Uterus (tissue), 4 donors: ENCODE measurements around the gene IFIT2. TPM values are rescaled to one million over a fixed set of nuclear protein-coding genes. Genes with fewer than 3 reads are reported as not detected.

ENCODE experiments used
- DNase-seq, 2 donors: peaks; one replicate each; pipeline ENCODE4 v3.0.0-alpha.2; 2019 to 2020
- H3K27ac ChIP-seq, 2 donors: fragments of 200-600 bp; sonication (generic); 1 replicate in 1 of 2; 2 replicates in 1 of 2; pipeline ENCODE4 v1.5.1; 2016 to 2018
- H3K27me3 ChIP-seq, 2 donors: fragments of 200-600 bp; sonication (generic); one replicate each; pipeline ENCODE4 v1.5.1; 2018 to 2019; ENCODE audit warnings: control low read depth in 1 of 2
- H3K36me3 ChIP-seq, 2 donors: fragments of 200-600 bp; sonication (generic); one replicate each; pipeline ENCODE4 v1.5.1; 2019; ENCODE audit warnings: control low read depth in 1 of 2
- H3K4me1 ChIP-seq, 2 donors: fragments of 200-600 bp; sonication (generic); one replicate each; pipeline ENCODE4 v1.5.1; 2018 to 2019; ENCODE audit warnings: control low read depth in 1 of 2
- H3K4me3 ChIP-seq, 2 donors: fragments of 200-600 bp; sonication (generic); 1 replicate in 1 of 2; 2 replicates in 1 of 2; pipeline ENCODE4 v1.5.1; 2018 to 2019; ENCODE audit warnings: mild to moderate bottlenecking in 1 of 2
- H3K9me3 ChIP-seq, 2 donors: fragments of 200-600 bp; sonication (generic); one replicate each; pipeline ENCODE4 v1.5.1; 2019; ENCODE audit warnings: control low read depth in 1 of 2
- CTCF ChIP-seq, 4 experiments: fragments of 200-600 bp in 2 of 4; fragments of 450-650 bp in 2 of 4; sonication (generic) in 2 of 4; IDR thresholded peaks; one replicate each; pipeline ENCODE4 v1.5.1; 2016 to 2019; ENCODE audit warnings: antibody characterized with exemption in 4 of 4, mild to moderate bottlenecking in 2 of 4, moderate library complexity in 1 of 4
- POLR2A ChIP-seq, 2 donors: fragments of 450-650 bp; IDR thresholded peaks; one replicate each; pipeline ENCODE4 v1.6.1; 2016; ENCODE audit warnings: antibody characterized with exemption in 2 of 2, mild to moderate bottlenecking in 1 of 2, moderate library complexity in 1 of 2
- intact Hi-C: fragments of 100-400 bp; cut with DNase I; formaldehyde crosslinking; loops from one replicate; pipeline ENCODE4 v1.15.1; 2023; ENCODE audit warnings: low total_unique reads
- total RNA-seq, 4 donors: library from RNA; depleted of rRNA in 3 of 4; stranded (reverse); fragments of >200 nt in 3 of 4; gene quantifications; one replicate each; pipeline versions ENCODE4 v1.1.0 to v1.2.4, GENCODE V29; 2014 to 2023
- donor health status: DM: yes; HTN: yes; CAD: no.

The IFIT2 gene
- total RNA-seq, 4 donors from 2014 or later, result 1.5 to 17.7 (median 6.1) TPM

DNA sequence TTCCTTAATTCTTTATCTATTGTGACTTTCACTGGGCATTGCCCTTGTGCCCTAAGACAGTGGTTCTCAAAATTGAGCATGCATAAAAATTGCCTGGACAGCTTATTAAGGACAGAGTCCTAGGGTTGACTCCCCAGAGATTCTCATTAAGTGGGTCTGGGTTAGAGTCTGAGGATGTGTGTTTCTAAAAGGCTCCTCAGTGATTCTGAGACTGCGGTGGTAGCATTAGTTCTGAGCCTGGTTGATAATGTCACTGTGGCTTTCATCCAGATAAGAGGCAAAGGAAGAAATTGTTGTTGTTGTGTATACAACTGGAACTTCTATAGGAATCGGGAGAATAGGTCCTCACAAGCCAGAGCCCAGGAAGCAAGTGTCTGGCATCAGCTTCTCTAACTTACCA is 1.3 kb downstream of the IFIT2 start:
- intact Hi-C loops, result no loop called here
- peak overlapping the region in 1 of 2 donors; percentile 36 for H3K4me3 ChIP-seq

DNA sequence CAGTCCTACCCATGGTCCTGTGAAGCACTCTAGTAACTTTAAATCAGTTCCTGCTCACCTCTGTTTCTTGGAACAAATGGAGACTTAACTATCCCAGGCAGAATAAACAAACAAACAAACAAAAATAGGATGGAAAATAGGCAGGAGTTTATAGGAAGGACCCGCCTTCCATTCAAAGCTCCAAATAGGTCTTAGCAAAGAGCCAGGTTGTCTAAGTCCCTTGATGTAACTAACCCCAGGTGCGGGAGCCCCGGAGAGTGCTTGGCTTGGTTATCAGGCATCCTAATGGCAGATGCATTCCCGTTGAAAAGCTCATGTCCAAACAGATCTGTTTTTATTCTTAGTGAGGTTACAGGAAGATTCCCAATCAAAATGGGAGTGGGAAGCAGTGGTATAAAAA is 2.2 kb downstream of the IFIT2 start:
- no peaks in the 10 kb centered on the region for H3K27me3 ChIP-seq
- TF ChIP-seq CTCF (IDR thresholded peaks at IDR 0.05) (no peak), POLR2A (IDR thresholded peaks at IDR 0.05) (no peak)
- H3K4me3 ChIP-seq, result no peak overlapping the region
- no peak overlapping the region for H3K27ac ChIP-seq
- DNase-seq, result no peak
- H3K9me3 ChIP-seq, result no peaks in the 10 kb centered on the region
- no peaks in the 10 kb centered on the region for H3K4me1 ChIP-seq
- H3K36me3 ChIP-seq, result no peaks in the 10 kb centered on the region
- intact Hi-C loops, result no loop called here

More for the DNA sequence above, 1.3 kb downstream of the IFIT2 start:
- no peaks in the 10 kb centered on the region for H3K4me1 ChIP-seq
- no peaks in the 10 kb centered on the region for H3K9me3 ChIP-seq
- TF ChIP-seq POLR2A (IDR thresholded peaks at IDR 0.05) (no peak), CTCF (IDR thresholded peaks at IDR 0.05) (no peak)
- no peaks in the 10 kb centered on the region for H3K27me3 ChIP-seq
- H3K27ac ChIP-seq, result peak overlapping the region; percentile 91 to 98
- H3K36me3 ChIP-seq, result no peaks in the 10 kb centered on the region
- no peak for DNase-seq

GRCh38 chr10:89304446-89304845 is 2.6 kb downstream of the IFIT2 start:
- intact Hi-C loops, result no loop called here
- no peaks in the 10 kb centered on the region for H3K4me1 ChIP-seq
- H3K36me3 ChIP-seq, result no peaks in the 10 kb centered on the region
- H3K4me3 ChIP-seq, result no peak overlapping the region
- DNase-seq, result no peak
- H3K9me3 ChIP-seq, result no peaks in the 10 kb centered on the region
- H3K27me3 ChIP-seq, result no peaks in the 10 kb centered on the region
- H3K27ac ChIP-seq, result no peak overlapping the region
- TF ChIP-seq CTCF (IDR thresholded peaks at IDR 0.05) (no peak), POLR2A (IDR thresholded peaks at IDR 0.05) (no peak)

DNA sequence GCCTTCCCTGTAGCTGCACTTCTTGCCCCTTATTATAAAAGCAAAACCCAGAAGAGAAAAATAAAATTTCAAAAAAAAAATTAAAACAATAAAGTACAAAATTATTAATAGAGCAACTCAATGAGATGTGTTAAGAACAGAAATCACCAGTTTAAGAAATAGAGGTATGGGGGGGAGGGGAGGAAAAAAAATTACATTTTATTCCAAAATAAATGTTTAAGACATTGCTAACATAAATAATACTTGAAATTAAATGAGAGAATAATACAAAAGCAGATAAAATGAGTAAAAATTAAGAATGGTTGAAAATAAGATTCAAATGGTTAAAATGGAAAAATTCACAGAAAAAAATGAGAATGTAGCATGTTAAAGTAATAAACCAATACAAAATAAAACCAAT is 3.1 kb downstream of the IFIT2 start:
- no peak for DNase-seq
- H3K4me1 ChIP-seq, result no peaks in the 10 kb centered on the region
- TF ChIP-seq CTCF (IDR thresholded peaks at IDR 0.05) (no peak), POLR2A (IDR thresholded peaks at IDR 0.05) (no peak)
- no peaks in the 10 kb centered on the region for H3K36me3 ChIP-seq
- no peak overlapping the region for H3K4me3 ChIP-seq
- intact Hi-C loops, result no loop called here
- H3K9me3 ChIP-seq, result no peaks in the 10 kb centered on the region
- H3K27ac ChIP-seq, result no peak overlapping the region
- H3K27me3 ChIP-seq, result no peaks in the 10 kb centered on the region

- H3K4me3 ChIP-seq, result no peak overlapping the region
- DNase-seq, result no peak
- H3K9me3 ChIP-seq, result no peaks in the 10 kb centered on the region
- H3K36me3 ChIP-seq, result no peaks in the 10 kb centered on the region
- H3K27ac ChIP-seq, result no peak overlapping the region
- TF ChIP-seq POLR2A (IDR thresholded peaks at IDR 0.05) (no peak), CTCF (IDR thresholded peaks at IDR 0.05) (no peak)
- intact Hi-C loops, result no loop called here
- no peaks in the 10 kb centered on the region for H3K4me1 ChIP-seq
- H3K27me3 ChIP-seq, result no peaks in the 10 kb centered on the region
Observed at GRCh38 chr10:89305766-89306433, 4.1 kb downstream of the IFIT2 start.
